Aorta (tissue), 5 donors: ENCODE data around the gene SOD2. TPM values are rescaled to one million over a fixed set of nuclear protein-coding genes. Genes with fewer than 3 reads are reported as not detected.
A peak's percentile ranks its signal among the peaks of the same experiment; 100 is the strongest.
"Not testable (repeated sequence)": the region's sequence is repeated elsewhere in the genome, so short reads cannot be mapped to it uniquely, and the experiment has no call there.

Experiments used
- ATAC-seq: fragments of 200-7000 bp; cut with Tn5 transposase; one replicate; pipeline ENCODE4 v1.9.1; 2022; ENCODE audit warnings: moderate library complexity; ENCODE audit not compliant: low FRiP score
- DNase-seq, 2 donors: peaks; one replicate each; pipeline ENCODE4 v3.0.0-alpha.2; 2020
- H3K27ac ChIP-seq, 2 donors: one replicate each; pipeline ENCODE4 v1.5.1; 2013; ENCODE audit warnings: low read length in 2 of 2, mild to moderate bottlenecking in 2 of 2, moderate library complexity in 2 of 2, control low read depth in 1 of 2, inconsistent platforms in 1 of 2, low read depth in 1 of 2
- H3K27me3 ChIP-seq, 2 donors: one replicate each; pipeline ENCODE4 v1.6.1; 2013; ENCODE audit warnings: control low read depth in 1 of 2, low read length in 1 of 2, mild to moderate bottlenecking in 1 of 2, moderate library complexity in 1 of 2; ENCODE audit not compliant: insufficient read depth in 2 of 2, control insufficient read depth in 1 of 2
- H3K36me3 ChIP-seq, 2 donors: one replicate each; pipeline ENCODE4 v1.6.1; 2013; ENCODE audit warnings: control low read depth in 1 of 2, low read length in 1 of 2, mild to moderate bottlenecking in 1 of 2; ENCODE audit not compliant: insufficient read depth in 2 of 2, control insufficient read depth in 1 of 2
- H3K4me1 ChIP-seq, 2 donors: one replicate each; pipeline ENCODE4 v1.6.1; 2013; ENCODE audit warnings: low read length in 2 of 2, control low read depth in 1 of 2, mild to moderate bottlenecking in 1 of 2, moderate library complexity in 1 of 2; ENCODE audit not compliant: insufficient read depth in 2 of 2, control insufficient read depth in 1 of 2
- H3K4me3 ChIP-seq, 2 donors: one replicate each; pipeline ENCODE4 v1.5.1; 2013; ENCODE audit warnings: low read length in 2 of 2, control low read depth in 1 of 2, mild to moderate bottlenecking in 1 of 2
- H3K9me3 ChIP-seq: one replicate; pipeline ENCODE4 v1.6.1; 2013; ENCODE audit warnings: mild to moderate bottlenecking, low read length; ENCODE audit not compliant: control insufficient read depth
- WGBS, 2 donors: extraction: QIAGEN DNeasy Blood & Tissue Kit; methylation state at CpG; one replicate each; pipeline ENCODE4 v1.1.7; 2013; 5-methylcytosine and 5-hydroxymethylcytosine counted together
- intact Hi-C, 2 donors: fragments of 100-400 bp; cut with DNase I; formaldehyde crosslinking; loops; one replicate each; pipeline versions ENCODE4 v1.14.2 to v1.15.0; 2022
- long read RNA-seq, 2 donors: library from polyadenylated mRNA; unstranded; transcript quantifications; one replicate each; pipeline ENCODE4 v2.0.0, GENCODE V29; 2020 to 2021
- polyA plus RNA-seq, 2 donors: library from polyadenylated mRNA; stranded (reverse); fragments of 200-250 nt; gene quantifications; one replicate each; pipeline ENCODE4 v1.2.3, GENCODE V29; 2013
- total RNA-seq, 2 donors: library from RNA; stranded (reverse); fragmentation: NEBNext Ultra II Directional; extraction: Animal tissue kit (Norgen Biotek cat#: 25700); gene quantifications; one replicate each; pipeline ENCODE4 v1.2.1, GENCODE V29; 2021
- donor health status: healthy with polysubstance abuse.
- donor health status: Bipolar disorder and iron deficiency.
- donor health status: DM: no; HTN: no; CAD: no.
- donor health status: DM: no; HTN: no; CAD: no.
- donor health status: DM: yes; HTN: yes; CAD: no.

The SOD2 gene
- total RNA-seq: 100 to 1,000 TPM; 387 to 624 TPM
- polyA plus RNA-seq: 100 to 1,000 TPM in 1 of 2 donors, 10 to 100 TPM in 1; 98.1 to 209 TPM
- long read RNA-seq, donor 1, full-length matches to known transcripts: 126 of 286 reads
- long read RNA-seq, donor 1, partial matches to known transcripts: 2 of 286 reads
- long read RNA-seq, donor 1, other reads (novel, unspliced or antisense): 158 of 286 reads
- long read RNA-seq, donor 2, full-length matches to known transcripts: 109 of 155 reads
- long read RNA-seq, donor 2, partial matches to known transcripts: 6 of 155 reads
- long read RNA-seq, donor 2, other reads (novel, unspliced or antisense): 40 of 155 reads

DNA sequence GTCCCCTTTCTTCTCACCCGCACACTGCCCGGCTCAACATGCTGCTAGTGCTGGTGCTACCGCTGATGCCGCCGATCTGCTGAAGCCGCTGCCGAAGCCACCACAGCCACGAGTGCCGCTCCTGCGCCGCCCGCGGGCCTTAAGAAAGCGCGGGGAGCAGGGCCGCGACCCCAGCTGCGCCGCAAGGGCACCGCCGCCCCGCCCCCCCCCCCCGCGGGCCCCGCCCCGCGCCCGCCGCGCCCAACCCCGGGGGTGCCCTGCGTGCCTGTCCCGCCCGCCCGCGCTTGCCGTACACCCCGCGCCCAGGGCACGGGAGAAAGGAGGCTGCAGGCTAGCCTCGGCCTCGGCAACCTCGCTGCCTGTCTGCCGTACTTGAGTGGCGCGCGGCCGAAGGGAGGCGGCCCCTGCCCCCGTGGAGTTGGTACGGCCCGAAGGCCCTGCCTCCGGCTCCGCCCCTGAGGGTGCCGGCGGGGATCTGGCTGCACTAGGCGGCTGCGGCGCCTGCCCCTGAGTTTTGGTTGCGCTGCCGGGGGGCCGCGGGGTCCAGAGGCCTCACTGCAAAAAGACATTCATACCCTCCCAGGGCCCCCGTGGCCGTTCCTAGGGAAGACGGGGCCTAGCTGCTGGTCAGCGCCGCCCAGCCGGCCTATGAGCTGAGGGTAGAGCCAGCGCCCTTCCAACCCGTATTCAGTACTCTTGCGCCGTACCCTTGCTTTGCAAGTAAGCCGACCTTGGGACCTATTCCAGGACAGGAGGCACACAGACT lies at the start of gene SOD2:
Gene SOD2 (minus strand): TSS at position 114 of the 766 bp plus-strand sequence. CDS start 74 bp downstream, at position 40.
- peak within 1 kb of the TSS; percentile 52 to 96 for H3K4me3 ChIP-seq
- no peaks in the 10 kb centered on the region for H3K4me1 ChIP-seq
- peak; percentile 92 for ATAC-seq
- no peaks in the 10 kb centered on the region for H3K9me3 ChIP-seq
- H3K27ac ChIP-seq: peak within 1 kb of the TSS; percentile 83 to 89
- no peaks in the 10 kb centered on the region for H3K36me3 ChIP-seq
- peak; percentile 92 to 95 for DNase-seq
- intact Hi-C loops: loop anchor here (1.0 to 10.0 kb wide), 6 partner anchors 33 to 251 kb away; partner anchors contain the start of genes WTAP (in 2 of the 2) and TCP1 (in 1 of the 2)
- 0% methylated on average over 33 to 74 of the region's 74 CpGs for WGBS, 2 donors
- no peaks in the 10 kb centered on the region for H3K27me3 ChIP-seq

DNA sequence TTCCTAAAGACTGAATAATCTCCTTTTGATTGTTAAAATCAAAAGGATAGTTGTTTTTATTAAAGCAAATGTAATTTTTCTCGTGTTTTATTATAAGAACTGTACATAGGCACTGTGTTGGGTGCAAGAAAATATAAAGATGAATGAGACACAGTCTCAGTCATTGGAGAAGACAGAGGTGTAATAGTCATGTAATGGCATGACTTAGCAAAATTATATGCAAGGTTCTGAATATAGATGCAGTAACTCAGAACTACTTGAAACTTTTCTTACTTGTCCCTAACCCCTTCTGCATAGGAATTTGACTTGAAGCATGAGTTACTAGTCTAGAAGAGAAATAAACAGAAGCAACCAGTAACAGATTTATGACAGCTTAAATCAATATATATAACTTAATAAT lies 49.1 kb upstream of the SOD2 start:
- Histone ChIP-seq H3K36me3 (peaks cover 2 to 4% of the 10 kb centered on the region in 2 donors), H3K4me1 (no peaks in the 10 kb centered on the region), H3K27me3 (no peaks in the 10 kb centered on the region), H3K27ac (no peak overlapping the region), H3K9me3 (no peaks in the 10 kb centered on the region), H3K4me3 (no peak overlapping the region)
- 75 to 81% methylated on average over 1 of the region's 1 CpG for WGBS, 2 donors
- intact Hi-C loops: no loop called here
- ATAC-seq (no peak), DNase-seq (no peak)

DNA sequence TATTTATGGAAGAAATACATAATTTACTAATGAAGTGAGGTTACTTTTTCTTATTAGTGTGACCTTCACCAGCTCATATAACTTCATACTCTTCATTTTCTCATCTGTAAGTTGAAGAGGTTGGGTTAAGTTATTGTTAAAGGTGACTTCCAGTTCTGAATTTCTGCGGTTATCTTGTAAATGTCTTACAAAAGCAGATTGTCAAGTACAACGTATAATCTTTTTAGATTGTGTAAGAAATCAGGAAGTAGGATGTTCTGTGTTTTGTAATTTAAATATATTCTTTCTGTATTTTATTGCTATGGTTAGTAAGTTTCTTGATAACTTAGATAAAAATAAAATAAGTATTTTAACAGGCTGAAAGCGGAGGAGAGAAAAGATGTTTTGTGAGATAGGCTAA lies 46.3 kb upstream of the SOD2 start:
- no peak for DNase-seq
- no peaks in the 10 kb centered on the region for H3K9me3 ChIP-seq
- no peaks in the 10 kb centered on the region for H3K4me1 ChIP-seq
- intact Hi-C loops: no loop called here
- H3K4me3 ChIP-seq: no peak overlapping the region
- no peaks in the 10 kb centered on the region for H3K27me3 ChIP-seq
- ATAC-seq: no peak
- peaks cover 0 to 4% of the 10 kb centered on the region in 2 donors for H3K36me3 ChIP-seq
- 70 to 77% methylated on average over 3 of the region's 3 CpGs for WGBS, 2 donors
- no peak overlapping the region for H3K27ac ChIP-seq

DNA sequence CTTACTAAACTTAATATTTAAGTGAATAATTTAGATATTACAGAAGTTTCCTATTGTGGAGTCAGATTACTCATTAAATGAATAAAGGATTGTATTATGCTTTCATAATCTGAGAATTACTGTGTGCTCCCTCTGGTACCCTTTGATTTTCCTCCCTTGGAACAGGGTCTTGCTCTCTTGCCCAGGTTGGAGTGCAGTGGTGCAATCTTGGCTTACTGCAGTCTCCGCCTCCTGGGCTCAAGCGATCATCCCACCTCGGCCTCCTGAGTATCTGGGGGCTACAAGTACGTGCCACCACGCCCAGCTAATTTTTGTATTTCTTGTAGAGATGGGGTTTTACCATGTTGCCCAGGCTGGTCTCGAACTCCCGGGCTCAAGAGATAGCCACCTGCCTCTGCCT lies 43.9 kb upstream of the SOD2 start:
- 87 to 89% methylated on average over 7 of the region's 7 CpGs for WGBS, 2 donors
- H3K27me3 ChIP-seq: no peaks in the 10 kb centered on the region
- intact Hi-C loops: no loop called here
- no peaks in the 10 kb centered on the region for H3K4me1 ChIP-seq
- DNase-seq: no peak
- ATAC-seq: no peak
- no peak overlapping the region for H3K4me3 ChIP-seq
- no peaks in the 10 kb centered on the region for H3K9me3 ChIP-seq
- H3K27ac ChIP-seq: no peak overlapping the region
- H3K36me3 ChIP-seq: peaks cover 0 to 4% of the 10 kb centered on the region in 2 donors

DNA sequence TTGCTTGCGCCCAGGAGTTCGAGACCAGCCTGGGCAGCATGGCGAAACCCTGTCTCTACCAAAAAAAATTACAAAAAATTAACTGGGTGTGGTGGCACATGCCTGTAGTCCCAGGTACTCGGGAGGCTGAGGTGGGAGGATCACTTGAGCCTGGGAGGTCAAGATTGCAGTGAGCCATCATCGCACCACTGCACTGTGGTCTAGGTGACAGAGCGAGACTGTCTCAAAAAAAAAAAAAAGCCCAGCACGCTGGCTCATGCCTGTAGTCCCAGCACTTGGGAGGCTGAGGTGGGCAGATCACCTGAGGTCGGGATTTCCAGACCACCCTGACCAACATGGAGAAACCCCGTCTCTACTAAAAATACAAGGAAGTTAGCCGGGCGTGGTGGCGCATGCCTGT lies 40.4 kb upstream of the SOD2 start:
- WGBS, 2 donors: 96 to 97% methylated on average over 12 of the region's 12 CpGs
- H3K36me3 ChIP-seq, H3K27me3 ChIP-seq, intact Hi-C loops, DNase-seq, ATAC-seq, H3K4me1 ChIP-seq, H3K9me3 ChIP-seq, H3K27ac ChIP-seq, H3K4me3 ChIP-seq: not testable (repeated sequence)

DNA sequence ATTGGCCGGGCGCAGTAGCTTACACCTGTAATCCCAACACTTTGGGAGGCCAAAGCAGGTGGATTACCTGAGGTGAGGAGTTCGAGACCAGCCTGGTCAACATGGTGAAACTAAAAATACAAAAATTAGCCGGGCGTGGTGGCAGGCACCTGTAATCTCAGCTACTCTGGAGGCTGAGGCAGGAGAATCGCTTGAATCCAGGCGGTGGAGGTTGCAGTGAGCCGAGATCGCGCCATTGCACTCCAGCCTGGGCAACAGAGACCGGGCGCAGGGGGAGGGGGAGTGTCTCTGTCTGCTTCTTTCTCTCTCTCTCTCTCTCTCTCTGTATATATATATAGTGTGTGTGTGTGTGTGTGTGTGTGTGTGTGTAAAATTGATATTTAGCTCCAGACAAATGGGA lies 39.5 kb upstream of the SOD2 start:
- intact Hi-C loops: not testable (repeated sequence)
- WGBS, 2 donors: 89% methylated on average over 12 of the region's 12 CpGs

DNA sequence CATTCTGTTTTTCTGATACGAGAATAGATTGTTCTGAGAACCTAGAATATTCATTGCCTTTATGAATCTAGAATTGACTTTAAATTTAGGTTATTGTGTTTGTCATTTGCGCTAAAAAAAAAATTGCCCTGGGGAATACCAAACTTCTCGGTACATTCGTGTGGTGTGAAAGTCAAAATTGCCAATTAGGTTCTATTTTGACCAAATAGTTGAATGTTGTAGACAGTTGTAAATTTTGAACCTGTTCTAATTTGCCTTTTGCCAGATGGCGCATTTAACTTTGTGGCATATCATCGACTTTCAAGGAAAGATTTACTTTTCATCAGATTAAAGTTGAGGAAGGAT lies 37.3 kb upstream of the SOD2 start:
- 56 to 58% methylated on average over 6 of the region's 6 CpGs for WGBS, 2 donors
- intact Hi-C loops: no loop called here
- no peak for ATAC-seq
- Histone ChIP-seq H3K4me3 (no peak overlapping the region), H3K36me3 (no peaks in the 10 kb centered on the region), H3K27ac (no peak overlapping the region), H3K9me3 (no peaks in the 10 kb centered on the region), H3K27me3 (no peaks in the 10 kb centered on the region), H3K4me1 (peaks cover 0 to 2% of the 10 kb centered on the region in 2 donors)
- no peak for DNase-seq

More for the DNA sequence above, 39.5 kb upstream of the SOD2 start:
- not testable (repeated sequence) for H3K27ac ChIP-seq, ATAC-seq, H3K4me1 ChIP-seq, H3K36me3 ChIP-seq, H3K9me3 ChIP-seq, DNase-seq, H3K4me3 ChIP-seq, H3K27me3 ChIP-seq

DNA sequence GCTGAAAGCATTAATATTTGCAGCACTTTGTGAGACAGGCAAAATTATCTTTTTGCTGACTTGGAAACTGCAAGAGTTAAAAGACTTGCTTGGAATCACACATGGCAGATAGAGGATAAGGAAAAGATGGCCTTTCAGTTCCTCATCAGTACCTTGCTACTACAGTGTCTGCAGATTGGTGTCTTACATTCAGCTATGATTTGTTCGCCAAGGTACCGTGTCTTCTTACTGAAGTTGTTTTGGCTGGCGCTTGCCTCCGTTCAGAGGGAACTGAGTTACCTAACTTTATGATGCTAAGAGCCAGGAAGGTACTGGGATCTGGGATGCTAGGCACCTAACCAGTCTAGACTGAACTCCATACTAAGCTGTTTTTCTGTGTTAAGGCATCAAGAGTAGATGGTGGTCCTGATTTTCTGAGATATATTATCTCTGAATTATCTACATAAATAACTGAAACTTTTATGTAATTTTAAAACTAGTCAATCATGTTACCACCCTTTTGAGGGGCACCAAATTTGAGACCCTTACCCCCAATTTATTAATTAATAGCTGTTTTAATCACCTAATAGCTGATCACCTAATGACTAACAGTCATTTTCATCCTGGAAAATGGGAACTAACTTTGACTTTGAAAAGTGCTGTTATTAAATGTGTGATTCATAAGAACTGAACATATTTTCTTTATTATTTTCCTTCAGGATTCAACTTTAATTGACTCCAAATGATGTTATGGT lies 36.7 kb upstream of the SOD2 start:
- H3K9me3 ChIP-seq: no peaks in the 10 kb centered on the region
- WGBS, 2 donors: 17 to 20% methylated on average over 4 of the region's 4 CpGs
- peaks cover 0 to 2% of the 10 kb centered on the region in 2 donors for H3K4me1 ChIP-seq
- no peaks in the 10 kb centered on the region for H3K36me3 ChIP-seq
- H3K27me3 ChIP-seq: no peaks in the 10 kb centered on the region
- intact Hi-C loops: loop anchor here (5.0 kb wide), 2 partner anchors 33 to 37 kb away; partner anchors contain the start of genes ACAT2 (in 1 of the 2) and SOD2 (in 1 of the 2)
- no peak for DNase-seq
- peak overlapping the region in 1 of 2 donors; percentile 3 for H3K27ac ChIP-seq
- H3K4me3 ChIP-seq: peak overlapping the region in 1 of 2 donors; percentile 36
- ATAC-seq: no peak
